ENCODE measurements around the gene SKOR2.
A peak's percentile ranks its signal among the peaks of the same experiment; 100 is the strongest.

The SKOR2 gene

GRCh38 chr18:47251289-47252120 is at the start of gene SKOR2:
SKOR2 (minus strand) TSS chr18:47251660; CDS start chr18:47249183, 2,477 bp downstream.
- DNase-seq = peak; percentile 30

- no peak for DNase-seq
Observed at GRCh38 chr18:47296462-47296861, 45.0 kb upstream of the SKOR2 start.

DNA sequence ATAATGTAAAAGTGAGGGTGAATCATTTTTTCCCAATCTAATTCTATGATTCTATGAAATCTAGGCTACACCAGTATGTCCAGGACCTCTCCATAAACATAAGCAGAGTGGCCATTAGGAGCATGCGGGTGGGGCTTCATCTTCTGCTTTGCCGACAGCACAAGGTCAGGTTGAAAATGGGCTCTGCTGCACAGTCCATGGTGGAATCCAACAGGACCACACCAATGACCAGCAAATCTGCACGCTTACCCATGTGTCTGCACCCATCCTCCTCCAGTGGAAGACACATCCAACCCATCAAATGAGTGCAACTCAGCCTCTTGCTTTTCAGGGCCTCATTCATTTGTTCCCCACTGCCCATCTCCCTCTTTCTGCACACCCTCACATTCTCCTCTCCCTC is 43.3 kb upstream of the SKOR2 start:
- DNase-seq = no peak

GRCh38 chr18:47288741-47289140 is 37.3 kb upstream of the SKOR2 start:
- DNase-seq = no peak

DNA sequence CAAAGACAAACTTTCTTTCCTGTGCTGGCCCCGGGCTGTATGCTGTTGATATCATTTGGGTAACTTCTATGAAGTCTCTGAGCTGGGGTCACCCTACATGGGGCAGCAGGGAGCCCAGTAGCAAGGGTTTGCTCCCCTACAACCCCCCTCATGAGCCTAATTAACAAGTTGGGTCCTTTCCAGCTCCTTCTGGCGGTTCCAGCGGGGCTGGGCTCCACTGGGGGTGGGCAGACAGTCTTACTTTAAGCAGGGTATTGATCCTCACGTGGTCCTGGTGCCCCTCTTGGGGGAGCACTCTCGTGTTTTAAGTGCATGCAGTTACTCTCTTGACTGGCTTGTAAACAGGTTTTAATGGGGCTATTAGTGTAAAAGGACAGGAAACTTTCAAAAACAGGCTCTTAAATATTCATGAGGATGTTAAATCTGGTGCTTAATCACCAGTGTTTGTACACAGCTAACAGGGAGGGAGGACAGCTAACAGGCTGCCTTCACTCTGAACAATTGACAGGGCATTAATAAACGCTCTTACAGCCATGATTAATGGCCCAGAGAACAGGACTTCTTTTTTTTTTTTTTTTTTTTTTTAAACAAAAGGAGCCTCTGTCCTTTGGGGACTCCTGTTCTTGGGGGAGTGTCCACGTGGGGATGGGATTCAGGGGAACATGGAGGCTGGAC is 36.6 kb upstream of the SKOR2 start:
- peak; percentile 70 for DNase-seq

- DNase-seq = no peak
Observed at GRCh38 chr18:47286776-47287410, 35.4 kb upstream of the SKOR2 start.

GRCh38 chr18:47285456-47285855 is 34.0 kb upstream of the SKOR2 start:
- no peak for DNase-seq

DNA sequence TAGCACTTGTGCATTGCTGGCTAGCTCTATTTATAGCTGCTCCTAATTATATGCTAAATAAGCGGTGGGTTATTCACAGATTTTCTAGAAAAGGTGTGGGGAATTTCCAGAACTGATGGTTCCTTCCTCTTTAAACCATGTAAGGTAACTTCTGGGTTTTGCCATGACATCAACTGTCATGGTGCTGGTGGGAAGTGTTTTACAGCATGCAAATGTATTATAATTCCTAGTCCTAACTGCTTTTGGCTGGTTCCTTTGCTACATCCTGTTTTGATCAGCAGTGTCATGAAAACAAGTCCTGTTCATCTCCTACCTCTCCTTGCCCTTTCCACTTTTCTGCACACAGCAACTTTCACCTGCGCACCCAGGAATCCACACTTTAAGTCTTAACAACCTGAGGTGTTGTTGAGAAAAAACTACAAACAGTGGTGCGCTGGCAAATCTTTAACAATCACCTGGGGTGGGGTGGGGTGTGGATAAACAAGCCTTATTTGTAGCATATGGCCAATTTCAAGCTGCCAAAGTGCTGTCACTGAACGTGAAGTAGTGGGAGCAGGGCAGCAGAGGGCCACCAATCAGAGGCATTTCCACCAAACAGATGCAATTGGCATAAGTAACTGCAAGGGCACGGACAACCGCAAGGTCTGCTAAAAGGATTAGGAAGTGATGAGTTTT is 33.4 kb upstream of the SKOR2 start:
- DNase-seq = no peak

DNA sequence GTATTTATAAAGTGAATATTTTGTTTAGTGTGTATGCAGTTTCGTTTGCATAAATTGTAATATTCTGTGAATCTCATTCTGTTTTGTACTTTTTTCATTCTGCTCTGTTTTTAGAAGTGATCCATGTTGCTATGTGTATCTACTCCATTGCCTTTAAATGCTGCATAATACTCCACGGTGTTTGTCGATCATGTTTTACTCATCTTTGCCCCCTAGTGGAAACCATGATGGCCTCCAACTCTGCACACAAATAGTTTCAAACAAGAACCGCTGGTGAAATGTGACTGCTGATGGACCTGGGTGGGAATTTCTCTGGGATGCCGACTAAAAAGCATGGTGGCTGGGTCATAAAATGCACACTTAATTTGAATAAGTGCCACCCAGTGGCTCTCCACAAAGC is 32.0 kb upstream of the SKOR2 start:
- DNase-seq = peak; percentile 25

- no peak for DNase-seq
Observed at GRCh38 chr18:47280121-47280520, 28.7 kb upstream of the SKOR2 start.

GRCh38 chr18:47274961-47275360 is 23.5 kb upstream of the SKOR2 start:
- DNase-seq = no peak

- DNase-seq = no peak
Observed at GRCh38 chr18:47265197-47265596, 13.7 kb upstream of the SKOR2 start.

DNA sequence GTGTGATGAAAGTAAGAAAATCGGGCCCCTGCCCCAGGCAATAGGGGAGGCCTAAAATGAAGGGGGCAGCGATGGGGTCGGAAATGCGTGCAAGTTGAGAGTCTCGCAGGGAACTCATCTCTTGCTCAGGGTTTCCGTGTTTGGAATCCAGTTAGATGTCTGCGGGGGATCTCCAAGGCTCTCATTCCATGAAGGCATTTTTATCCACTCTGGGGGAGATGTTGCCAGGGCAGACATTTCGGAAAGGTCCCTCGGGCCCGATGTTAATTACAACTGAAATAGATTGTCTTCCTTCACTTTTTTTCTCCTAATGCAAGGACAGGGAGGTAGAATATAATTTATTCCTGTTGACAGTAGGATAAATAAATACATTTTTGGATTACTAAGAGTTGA is 12.8 kb upstream of the SKOR2 start:
- DNase-seq = no peak

- no peak for DNase-seq
Observed at GRCh38 chr18:47263430-47264307, 12.2 kb upstream of the SKOR2 start.

- DNase-seq = no peak
Observed at GRCh38 chr18:47263150-47263429, 11.6 kb upstream of the SKOR2 start.

GRCh38 chr18:47262301-47263149 is 11.1 kb upstream of the SKOR2 start:
- no peak for DNase-seq

GRCh38 chr18:47261902-47262300 is 10.4 kb upstream of the SKOR2 start:
- no peak for DNase-seq

- DNase-seq = no peak
Observed at GRCh38 chr18:47260924-47261701, 9.7 kb upstream of the SKOR2 start.

DNA sequence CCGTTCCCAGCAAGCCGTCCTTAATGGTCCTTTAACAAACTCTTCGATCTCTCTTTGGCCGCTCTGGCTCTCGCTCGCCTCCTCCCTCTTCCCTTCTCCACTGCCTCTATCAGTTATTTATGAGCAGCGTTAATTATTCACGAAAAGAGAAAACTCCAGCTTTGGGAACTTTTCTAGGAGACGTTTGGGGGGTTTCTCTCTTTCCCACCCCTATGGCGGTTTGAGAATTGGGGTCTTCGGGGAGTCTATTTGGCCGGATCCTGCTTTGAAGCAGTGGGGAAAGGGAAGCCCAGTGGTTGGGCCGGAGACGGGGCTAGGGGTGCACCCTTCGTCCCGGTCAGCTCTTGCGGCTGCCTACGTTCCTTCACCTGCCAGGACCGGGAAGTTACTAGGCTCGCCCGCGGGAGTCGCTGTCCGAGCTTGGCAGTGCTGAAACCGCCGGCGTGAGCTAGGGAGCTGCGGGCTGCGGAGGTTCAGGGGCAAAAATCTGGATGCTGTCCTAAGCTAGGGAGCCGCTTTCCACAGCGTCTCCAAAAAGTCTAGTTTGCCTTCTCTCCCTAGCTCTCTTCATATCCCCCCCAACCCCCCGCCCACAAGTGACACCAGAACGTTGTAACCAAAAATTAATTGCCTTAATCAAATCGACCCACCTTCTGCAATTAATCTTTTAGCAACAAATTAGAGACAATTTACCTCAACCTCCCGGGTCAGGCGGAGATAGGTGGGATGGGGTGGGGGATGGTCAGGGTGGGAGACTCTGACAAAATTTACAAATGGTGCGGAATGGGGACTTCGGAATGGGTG is 8.9 kb upstream of the SKOR2 start:
- no peak for DNase-seq
